OCI-LY1 (cell line): ENCODE measurements around the gene ITGA7.

Experiments
- CTCF ChIP-seq: fragments of 200-600 bp; sonication (generic), shearing (Covaris generic); IDR thresholded peaks from 2 replicates; pipeline ENCODE4 v1.5.1; 2017; ENCODE audit warnings: mild to moderate bottlenecking, antibody characterized with exemption, low read length, moderate library complexity, mixed read lengths
- EZH2 ChIP-seq: fragments of 200-600 bp; sonication (generic), shearing (Covaris generic); IDR thresholded peaks from 2 replicates; pipeline ENCODE4 v1.8.0; 2017; ENCODE audit warnings: borderline replicate concordance, mixed run types, mild to moderate bottlenecking, antibody characterized with exemption, low read length, moderate library complexity, mixed read lengths

- TF ChIP-seq CTCF, result no peak
- TF ChIP-seq EZH2, result no peak
Observed at GRCh38 chr12:55728939-55729818, 21.5 kb upstream of the ITGA7 start, which contains the start of gene CD63.
